GM23338 (cell line): ENCODE results near the gene ENDOV. TPM values are rescaled to one million over a fixed set of nuclear protein-coding genes. Genes with fewer than 3 reads are reported as not detected.

ENCODE experiments used
- ATAC-seq: fragments of 200-7000 bp; cut with Tn5 transposase; 3 replicates; pipeline ENCODE4 v1.9.1; 2020
- DNase-seq: peaks from one replicate; pipeline ENCODE4 v3.0.0-alpha.2; 2015; ENCODE audit warnings: low spot score
- H2AFZ ChIP-seq: fragments of 200-600 bp; sonication (generic); 2 replicates; pipeline ENCODE4 v1.8.0; 2016; ENCODE audit warnings: antibody characterized with exemption, mild to moderate bottlenecking, moderate library complexity
- H3F3A ChIP-seq: fragments of 200-600 bp; sonication (generic); replicated peaks from 2 replicates; pipeline ENCODE4 v1.8.0; 2017; ENCODE audit warnings: antibody characterized with exemption, mixed run types, low read depth
- H3K27ac ChIP-seq: fragments of 200-600 bp; sonication (generic); 2 replicates; pipeline ENCODE4 v1.6.1; 2016; ENCODE audit warnings: low read depth
- H3K27me3 ChIP-seq: fragments of 200-600 bp; sonication (generic); 2 replicates; pipeline ENCODE4 v1.8.0; 2016; ENCODE audit warnings: mild to moderate bottlenecking, mixed run types, moderate library complexity; ENCODE audit not compliant: insufficient read depth
- H3K36me3 ChIP-seq: fragments of 200-600 bp; sonication (generic); 2 replicates; pipeline ENCODE4 v1.8.0; 2016; ENCODE audit warnings: mild to moderate bottlenecking; ENCODE audit not compliant: insufficient read depth
- H3K4me1 ChIP-seq: fragments of 200-600 bp; sonication (generic); 2 replicates; pipeline ENCODE4 v1.8.0; 2016; ENCODE audit warnings: mild to moderate bottlenecking, moderate library complexity; ENCODE audit not compliant: insufficient read depth
- H3K4me2 ChIP-seq: fragments of 200-600 bp; sonication (generic); 2 replicates; pipeline ENCODE4 v1.7.1; 2017; ENCODE audit warnings: mixed run types
- H3K4me3 ChIP-seq: fragments of 200-600 bp; sonication (generic); 2 replicates; pipeline ENCODE4 v1.6.1; 2016; ENCODE audit warnings: mixed run types
- H3K79me2 ChIP-seq: fragments of 200-600 bp; sonication (generic); replicated peaks from 2 replicates; pipeline ENCODE4 v1.8.0; 2017; ENCODE audit warnings: mild to moderate bottlenecking; ENCODE audit not compliant: insufficient read depth
- H3K9me2 ChIP-seq: fragments of 200-600 bp; sonication (generic); 2 replicates; pipeline ENCODE4 v1.8.0; 2017; ENCODE audit not compliant: insufficient read depth
- H4K20me1 ChIP-seq: fragments of 200-600 bp; sonication (generic); replicated peaks from 2 replicates; pipeline ENCODE4 v1.8.0; 2017; ENCODE audit warnings: mild to moderate bottlenecking; ENCODE audit not compliant: insufficient read depth
- H3K27ac Mint-ChIP-seq: 2 replicates; pipeline ENCODE4 v1.8.0; 2020; ENCODE audit warnings: inconsistent platforms, mild to moderate bottlenecking, moderate library complexity, mixed read lengths
- H3K27me3 Mint-ChIP-seq: 3 replicates; pipeline ENCODE4 v1.8.0; 2022; ENCODE audit warnings: low read depth, mild to moderate bottlenecking, moderate library complexity, mixed read lengths, inconsistent platforms; ENCODE audit not compliant: insufficient read depth, poor library complexity
- H3K36me3 Mint-ChIP-seq: 3 replicates; pipeline ENCODE4 v1.8.0; 2021; ENCODE audit warnings: low read depth, mild to moderate bottlenecking, inconsistent platforms, moderate library complexity, mixed read lengths
- H3K4me1 Mint-ChIP-seq: 3 replicates; pipeline ENCODE4 v1.8.0; 2020; ENCODE audit warnings: mild to moderate bottlenecking, inconsistent platforms, mixed read lengths
- H3K4me3 Mint-ChIP-seq: 3 replicates; pipeline ENCODE4 v1.8.0; 2021; ENCODE audit warnings: moderate library complexity, mild to moderate bottlenecking, inconsistent platforms, mixed read lengths
- H3K9me3 Mint-ChIP-seq: 3 replicates; pipeline ENCODE4 v1.8.0; 2020; ENCODE audit warnings: moderate library complexity, mild to moderate bottlenecking, inconsistent platforms, mixed read lengths
- ETS1 ChIP-seq: IDR thresholded peaks from 2 replicates; pipeline ENCODE4 v1.6.1; 2016; ENCODE audit warnings: antibody characterized with exemption
- EZH2 ChIP-seq: fragments of 200-600 bp; sonication (generic); IDR thresholded peaks from one replicate; pipeline ENCODE4 v1.8.0; 2017; ENCODE audit warnings: antibody characterized with exemption, mild to moderate bottlenecking, low read depth; ENCODE audit not compliant: unreplicated experiment
- JUNB ChIP-seq: IDR thresholded peaks from one replicate; pipeline ENCODE4 v1.6.1; 2016; ENCODE audit warnings: antibody characterized with exemption; ENCODE audit not compliant: unreplicated experiment
- ZNF331 ChIP-seq: fragments of 250-450 bp; sonication (Bioruptor Pico); IDR thresholded peaks from 2 replicates; pipeline ENCODE4 v1.5.0; 2020; ENCODE audit warnings: low read depth, mild to moderate bottlenecking, moderate library complexity
- polyA plus RNA-seq: library from polyadenylated mRNA; unstranded; fragments of >200 nt; fragmentation: Nextera tagmentation; extraction: Ambion mirVana; gene quantifications from 2 replicates; pipeline ENCODE4 v1.2.1, GENCODE V29; 2016
- total RNA-seq: library from RNA; depleted of rRNA; stranded (reverse); fragments of >200 nt; shearing (Covaris generic); gene quantifications from 2 replicates; pipeline ENCODE4 v1.2.3, GENCODE V29; 2014
- TF ChIP-seq, protein P1 (sequence below): fragments of 250-450 bp; sonication (Bioruptor Pico); IDR thresholded peaks from 2 replicates; pipeline ENCODE4 v1.5.0; 2020; ENCODE audit warnings: mild to moderate bottlenecking, moderate library complexity
- TF ChIP-seq, protein P2 (sequence below), 2 experiments: fragments of 200-600 bp in 1 of 2; sonication (generic) in 1 of 2; conservative IDR thresholded peaks; 2 replicates each; pipeline versions ENCODE4 v1.5.1 to v1.6.1; 2016 to 2017; ENCODE audit warnings: antibody characterized with exemption in 2 of 2, low read depth in 2 of 2, mild to moderate bottlenecking in 2 of 2, moderate library complexity in 1 of 2

Gene ENDOV
- total and polyA plus RNA-seq, 2 experiments from 2014 or later: 11.5 to 16.1 TPM

DNA sequence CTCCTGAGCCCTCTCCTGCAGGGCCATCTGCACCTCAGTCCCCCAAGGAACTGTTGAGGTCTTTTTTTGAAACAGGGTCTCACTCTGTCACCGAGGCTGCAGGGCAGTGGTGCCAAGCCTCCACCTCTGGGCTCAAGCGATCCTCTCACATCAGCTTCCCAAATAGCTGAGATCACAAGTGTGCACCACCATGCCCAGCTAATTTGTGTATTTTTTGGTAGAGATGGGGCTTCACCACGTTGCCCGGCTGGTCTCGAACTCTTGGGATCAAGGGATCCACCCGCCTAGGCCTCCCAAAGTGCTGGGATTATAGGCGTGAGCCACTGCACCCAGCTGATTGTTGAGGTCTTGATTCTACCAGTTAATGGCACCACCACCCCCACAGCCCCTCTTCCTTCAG is 27.9 kb upstream of the ENDOV start (continued):
- TF ChIP-seq, protein P1, sequence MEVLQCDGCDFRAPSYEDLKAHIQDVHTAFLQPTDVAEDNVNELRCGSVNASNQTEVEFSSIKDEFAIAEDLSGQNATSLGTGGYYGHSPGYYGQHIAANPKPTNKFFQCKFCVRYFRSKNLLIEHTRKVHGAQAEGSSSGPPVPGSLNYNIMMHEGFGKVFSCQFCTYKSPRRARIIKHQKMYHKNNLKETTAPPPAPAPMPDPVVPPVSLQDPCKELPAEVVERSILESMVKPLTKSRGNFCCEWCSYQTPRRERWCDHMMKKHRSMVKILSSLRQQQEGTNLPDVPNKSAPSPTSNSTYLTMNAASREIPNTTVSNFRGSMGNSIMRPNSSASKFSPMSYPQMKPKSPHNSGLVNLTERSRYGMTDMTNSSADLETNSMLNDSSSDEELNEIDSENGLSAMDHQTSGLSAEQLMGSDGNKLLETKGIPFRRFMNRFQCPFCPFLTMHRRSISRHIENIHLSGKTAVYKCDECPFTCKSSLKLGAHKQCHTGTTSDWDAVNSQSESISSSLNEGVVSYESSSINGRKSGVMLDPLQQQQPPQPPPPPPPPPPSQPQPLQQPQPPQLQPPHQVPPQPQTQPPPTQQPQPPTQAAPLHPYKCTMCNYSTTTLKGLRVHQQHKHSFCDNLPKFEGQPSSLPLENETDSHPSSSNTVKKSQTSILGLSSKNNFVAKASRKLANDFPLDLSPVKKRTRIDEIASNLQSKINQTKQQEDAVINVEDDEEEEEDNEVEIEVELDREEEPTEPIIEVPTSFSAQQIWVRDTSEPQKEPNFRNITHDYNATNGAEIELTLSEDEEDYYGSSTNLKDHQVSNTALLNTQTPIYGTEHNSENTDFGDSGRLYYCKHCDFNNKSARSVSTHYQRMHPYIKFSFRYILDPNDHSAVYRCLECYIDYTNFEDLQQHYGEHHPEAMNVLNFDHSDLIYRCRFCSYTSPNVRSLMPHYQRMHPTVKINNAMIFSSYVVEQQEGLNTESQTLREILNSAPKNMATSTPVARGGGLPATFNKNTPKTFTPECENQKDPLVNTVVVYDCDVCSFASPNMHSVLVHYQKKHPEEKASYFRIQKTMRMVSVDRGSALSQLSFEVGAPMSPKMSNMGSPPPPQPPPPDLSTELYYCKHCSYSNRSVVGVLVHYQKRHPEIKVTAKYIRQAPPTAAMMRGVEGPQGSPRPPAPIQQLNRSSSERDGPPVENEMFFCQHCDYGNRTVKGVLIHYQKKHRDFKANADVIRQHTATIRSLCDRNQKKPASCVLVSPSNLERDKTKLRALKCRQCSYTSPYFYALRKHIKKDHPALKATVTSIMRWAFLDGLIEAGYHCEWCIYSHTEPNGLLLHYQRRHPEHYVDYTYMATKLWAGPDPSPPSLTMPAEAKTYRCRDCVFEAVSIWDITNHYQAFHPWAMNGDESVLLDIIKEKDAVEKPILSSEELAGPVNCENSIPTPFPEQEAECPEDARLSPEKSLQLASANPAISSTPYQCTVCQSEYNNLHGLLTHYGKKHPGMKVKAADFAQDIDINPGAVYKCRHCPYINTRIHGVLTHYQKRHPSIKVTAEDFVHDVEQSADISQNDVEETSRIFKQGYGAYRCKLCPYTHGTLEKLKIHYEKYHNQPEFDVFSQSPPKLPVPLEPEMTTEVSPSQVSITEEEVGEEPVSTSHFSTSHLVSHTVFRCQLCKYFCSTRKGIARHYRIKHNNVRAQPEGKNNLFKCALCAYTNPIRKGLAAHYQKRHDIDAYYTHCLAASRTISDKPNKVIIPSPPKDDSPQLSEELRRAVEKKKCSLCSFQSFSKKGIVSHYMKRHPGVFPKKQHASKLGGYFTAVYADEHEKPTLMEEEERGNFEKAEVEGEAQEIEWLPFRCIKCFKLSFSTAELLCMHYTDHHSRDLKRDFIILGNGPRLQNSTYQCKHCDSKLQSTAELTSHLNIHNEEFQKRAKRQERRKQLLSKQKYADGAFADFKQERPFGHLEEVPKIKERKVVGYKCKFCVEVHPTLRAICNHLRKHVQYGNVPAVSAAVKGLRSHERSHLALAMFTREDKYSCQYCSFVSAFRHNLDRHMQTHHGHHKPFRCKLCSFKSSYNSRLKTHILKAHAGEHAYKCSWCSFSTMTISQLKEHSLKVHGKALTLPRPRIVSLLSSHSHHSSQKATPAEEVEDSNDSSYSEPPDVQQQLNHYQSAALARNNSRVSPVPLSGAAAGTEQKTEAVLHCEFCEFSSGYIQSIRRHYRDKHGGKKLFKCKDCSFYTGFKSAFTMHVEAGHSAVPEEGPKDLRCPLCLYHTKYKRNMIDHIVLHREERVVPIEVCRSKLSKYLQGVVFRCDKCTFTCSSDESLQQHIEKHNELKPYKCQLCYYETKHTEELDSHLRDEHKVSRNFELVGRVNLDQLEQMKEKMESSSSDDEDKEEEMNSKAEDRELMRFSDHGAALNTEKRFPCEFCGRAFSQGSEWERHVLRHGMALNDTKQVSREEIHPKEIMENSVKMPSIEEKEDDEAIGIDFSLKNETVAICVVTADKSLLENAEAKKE (CRISPR knock-in tag): no peak
- TF ChIP-seq ZNF331 (CRISPR knock-in tag): no peak
- no peak for TF ChIP-seq ETS1
- no peak for TF ChIP-seq EZH2

DNA sequence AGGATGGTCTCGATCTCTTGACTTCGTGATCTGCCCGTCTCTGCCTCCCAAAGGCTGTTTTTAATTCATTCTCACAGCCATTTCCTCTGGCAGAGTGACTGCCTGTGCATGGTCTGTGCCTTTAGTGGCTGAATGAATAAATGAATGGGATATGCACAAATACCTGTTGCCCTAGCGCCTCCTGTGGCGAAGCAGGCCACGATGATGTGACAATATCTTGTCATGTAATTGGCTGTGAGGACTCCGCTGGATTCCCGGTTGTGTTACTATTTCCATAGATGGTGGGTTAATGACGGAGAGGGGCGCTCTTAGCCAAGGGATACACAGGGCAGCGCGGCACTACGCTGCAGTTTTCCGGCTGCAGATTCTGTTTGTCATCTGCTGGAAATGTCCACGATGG is 26.8 kb upstream of the ENDOV start:
- Mint-ChIP-seq H3K27ac (no peak overlapping the region; the same call in 1 of the 2 replicates), H3K9me3 (no peaks in the 10 kb centered on the region), H3K4me3 (no peak overlapping the region), H3K4me1 (peaks cover 3% of the 10 kb centered on the region; the same call in 1 of the 3 replicates), H3K27me3 (peaks cover 5% of the 10 kb centered on the region), H3K36me3 (peaks cover 60% of the 10 kb centered on the region)
- Histone ChIP-seq H3K9me2 (no peaks in the 10 kb centered on the region), H3K4me3 (no peak overlapping the region), H3K36me3 (0 out of 2 replicates have a peak, but pooled peaks cover 3% of the 10 kb centered on the region), H4K20me1 (no peaks in the 10 kb centered on the region), H3K27me3 (no peaks in the 10 kb centered on the region), H3F3A (no peaks in the 10 kb centered on the region), H3K4me1 (no peaks in the 10 kb centered on the region), H3K4me2 (no peak overlapping the region), H2AFZ (no peak overlapping the region), H3K27ac (no peak overlapping the region), H3K79me2 (no peaks in the 10 kb centered on the region)
- DNase-seq (peak; percentile 36), ATAC-seq (0 out of 3 replicates have a peak, but pooled peaks have one; percentile 31)
- no peak for TF ChIP-seq JUNB
- TF ChIP-seq, protein P2, sequence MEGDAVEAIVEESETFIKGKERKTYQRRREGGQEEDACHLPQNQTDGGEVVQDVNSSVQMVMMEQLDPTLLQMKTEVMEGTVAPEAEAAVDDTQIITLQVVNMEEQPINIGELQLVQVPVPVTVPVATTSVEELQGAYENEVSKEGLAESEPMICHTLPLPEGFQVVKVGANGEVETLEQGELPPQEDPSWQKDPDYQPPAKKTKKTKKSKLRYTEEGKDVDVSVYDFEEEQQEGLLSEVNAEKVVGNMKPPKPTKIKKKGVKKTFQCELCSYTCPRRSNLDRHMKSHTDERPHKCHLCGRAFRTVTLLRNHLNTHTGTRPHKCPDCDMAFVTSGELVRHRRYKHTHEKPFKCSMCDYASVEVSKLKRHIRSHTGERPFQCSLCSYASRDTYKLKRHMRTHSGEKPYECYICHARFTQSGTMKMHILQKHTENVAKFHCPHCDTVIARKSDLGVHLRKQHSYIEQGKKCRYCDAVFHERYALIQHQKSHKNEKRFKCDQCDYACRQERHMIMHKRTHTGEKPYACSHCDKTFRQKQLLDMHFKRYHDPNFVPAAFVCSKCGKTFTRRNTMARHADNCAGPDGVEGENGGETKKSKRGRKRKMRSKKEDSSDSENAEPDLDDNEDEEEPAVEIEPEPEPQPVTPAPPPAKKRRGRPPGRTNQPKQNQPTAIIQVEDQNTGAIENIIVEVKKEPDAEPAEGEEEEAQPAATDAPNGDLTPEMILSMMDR (conservative IDR thresholded peaks at IDR 0.05; ENCODE audit: low read depth in 2 of 2): peak; percentile 44 to 48
